Neural cell (in vitro differentiated cells): ENCODE results near the gene HTR7.

Experiments
- CTCF ChIP-seq: fragments of 450-650 bp; IDR thresholded peaks from 2 replicates; pipeline ENCODE4 v1.5.1; 2014; ENCODE audit warnings: antibody characterized with exemption, mild to moderate bottlenecking, moderate library complexity; ENCODE audit not compliant: poor library complexity, severe bottlenecking
- EZH2 ChIP-seq: fragments of 200-600, 300-800 bp; shearing (Covaris generic), sonication (generic); IDR thresholded peaks from 2 replicates; pipeline ENCODE4 v1.6.1; 2014; ENCODE audit warnings: antibody characterized with exemption, low read length, borderline replicate concordance, mild to moderate bottlenecking; ENCODE audit not compliant: insufficient read depth, poor library complexity, severe bottlenecking
- POLR2AphosphoS5 ChIP-seq: IDR thresholded peaks from 2 replicates; pipeline ENCODE4 v1.6.1; 2012
- REST ChIP-seq: IDR thresholded peaks from 2 replicates; pipeline ENCODE4 v1.6.1; 2012; ENCODE audit warnings: borderline replicate concordance
- TAF1 ChIP-seq: IDR thresholded peaks from 2 replicates; pipeline ENCODE4 v1.6.1; 2012; ENCODE audit warnings: low read depth

- TF ChIP-seq EZH2 (no peak), CTCF (no peak), POLR2AphosphoS5 (no peak), TAF1 (no peak), REST (no peak)
Measured at GRCh38 chr10:90775351-90776028, 82.3 kb downstream of the HTR7 start.
